ENCODE measurements around the gene DNAJC12. TPM values are rescaled to one million over a fixed set of nuclear protein-coding genes. Genes with fewer than 3 reads are reported as not detected.
"Not testable (repeated sequence)": the region's sequence is repeated elsewhere in the genome, so short reads cannot be mapped to it uniquely, and the experiment has no call there.

The DNAJC12 gene
- total RNA-seq, 2 experiments from 2014 or later, result 13.2 to 13.9 TPM

DNA sequence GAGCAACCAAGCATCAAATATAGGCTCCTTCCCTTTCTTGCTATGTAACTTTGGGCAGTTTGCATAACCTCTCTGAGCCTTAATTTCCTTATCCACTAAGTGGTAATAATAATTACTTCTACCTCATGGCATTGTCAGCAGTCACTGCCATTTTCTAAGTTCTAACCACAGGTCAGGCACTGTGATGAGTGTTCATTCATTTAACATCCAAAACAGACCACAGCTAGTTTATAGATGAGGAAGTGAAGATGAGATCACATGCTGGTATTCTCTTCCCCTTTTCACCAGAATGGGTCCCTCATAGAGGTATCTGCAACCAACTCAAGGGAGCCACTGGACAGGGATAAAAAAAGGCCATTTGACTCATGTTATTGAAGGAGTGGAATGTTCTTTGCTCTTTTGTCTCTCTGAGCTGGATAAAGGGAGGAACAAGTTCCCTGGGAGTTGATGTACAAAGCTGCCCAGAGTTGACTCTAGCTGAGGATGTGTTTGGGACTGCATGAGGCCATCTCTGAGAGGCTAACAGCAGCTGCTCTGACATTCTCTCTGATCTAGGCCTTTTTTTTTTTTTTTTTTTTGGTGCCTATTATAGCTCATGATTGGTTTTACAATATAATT is 65.0 kb downstream of the DNAJC12 start:
- H3K27ac Mint-ChIP-seq, result no peak overlapping the region
- no peaks in the 10 kb centered on the region for H3K36me3 Mint-ChIP-seq (ENCODE audit: low read depth)
- H3K9me3 Mint-ChIP-seq, result no peaks in the 10 kb centered on the region
- no peak overlapping the region for H3K4me3 Mint-ChIP-seq
- no peaks in the 10 kb centered on the region for H3K27me3 Mint-ChIP-seq (ENCODE audit: low read depth)
- CTCF ChIA-PET, result interaction anchor here (1.4 kb wide), 1 partner anchor 75 kb away, joined by 7 read pairs; no protein-coding TSS in a partner anchor
- DNase-seq, result no peak
- peaks cover 5% of the 10 kb centered on the region for H3K4me1 Mint-ChIP-seq (ENCODE audit: low read depth)
- intact Hi-C loops (cut with micrococcal nuclease), result no loop called here

DNA sequence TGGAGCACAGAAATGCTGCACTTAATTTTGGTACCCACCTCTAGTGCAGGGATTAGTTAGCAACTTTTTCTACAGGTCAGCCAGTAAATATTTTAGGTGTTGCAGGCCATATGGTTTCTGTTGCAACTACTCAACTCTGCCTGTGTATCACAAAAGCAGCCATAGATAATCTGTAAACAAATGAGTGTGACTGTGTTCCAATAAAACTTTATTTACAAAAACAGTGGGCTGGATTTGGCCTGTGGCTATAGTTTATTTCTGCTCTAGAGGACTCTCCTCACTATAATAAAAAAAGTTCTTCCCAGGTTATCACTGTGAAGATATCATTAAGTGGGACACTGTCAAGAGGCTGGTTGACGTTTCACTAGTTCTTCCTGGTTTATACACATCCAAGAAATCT is 65.8 kb downstream of the DNAJC12 start:
- intact Hi-C loops (cut with micrococcal nuclease), result no loop called here
- H3K27ac Mint-ChIP-seq, result no peak overlapping the region
- no peaks in the 10 kb centered on the region for H3K27me3 Mint-ChIP-seq (ENCODE audit: low read depth)
- no peaks in the 10 kb centered on the region for H3K36me3 Mint-ChIP-seq (ENCODE audit: low read depth)
- CTCF ChIA-PET, result interaction anchor here (1.4 to 6.6 kb wide), 3 partner anchors 7 to 105 kb away, joined by 5 to 48 read pairs (median 7); no protein-coding TSS in a partner anchor
- no peaks in the 10 kb centered on the region for H3K9me3 Mint-ChIP-seq
- peaks cover 5% of the 10 kb centered on the region for H3K4me1 Mint-ChIP-seq (ENCODE audit: low read depth)
- DNase-seq, result no peak
- no peak overlapping the region for H3K4me3 Mint-ChIP-seq

DNA sequence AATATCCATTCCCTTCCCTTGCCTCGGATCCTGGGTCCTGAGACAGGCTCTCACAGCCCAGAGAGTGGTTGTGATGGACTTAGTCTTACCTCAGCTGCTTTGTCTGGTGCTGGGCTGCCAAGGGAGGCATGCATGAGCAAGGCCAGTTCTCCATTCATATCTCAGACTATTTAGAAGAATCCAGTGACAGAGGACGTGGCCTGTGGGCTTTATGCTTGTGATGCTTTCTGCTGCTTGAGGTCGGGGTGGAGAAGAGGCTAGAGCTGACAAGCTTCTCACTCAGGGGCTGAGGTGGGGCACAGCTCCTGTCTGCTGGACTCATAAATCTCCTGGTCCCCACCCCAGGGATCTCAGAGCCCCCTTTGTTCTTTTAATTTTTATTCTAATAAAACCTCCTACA is 66.8 kb downstream of the DNAJC12 start:
- intact Hi-C loops (cut with micrococcal nuclease), result no loop called here
- Mint-ChIP-seq H3K27ac (no peak overlapping the region), H3K4me1 (ENCODE audit: low read depth) (peaks cover 5% of the 10 kb centered on the region), H3K9me3 (no peaks in the 10 kb centered on the region), H3K36me3 (ENCODE audit: low read depth) (no peaks in the 10 kb centered on the region), H3K27me3 (ENCODE audit: low read depth) (no peaks in the 10 kb centered on the region), H3K4me3 (no peak overlapping the region)
- CTCF ChIA-PET, result interaction anchor here (0.9 to 6.6 kb wide), 5 partner anchors 8 to 104 kb away, joined by 3 to 48 read pairs (median 7); no protein-coding TSS in a partner anchor
- no peak for DNase-seq

DNA sequence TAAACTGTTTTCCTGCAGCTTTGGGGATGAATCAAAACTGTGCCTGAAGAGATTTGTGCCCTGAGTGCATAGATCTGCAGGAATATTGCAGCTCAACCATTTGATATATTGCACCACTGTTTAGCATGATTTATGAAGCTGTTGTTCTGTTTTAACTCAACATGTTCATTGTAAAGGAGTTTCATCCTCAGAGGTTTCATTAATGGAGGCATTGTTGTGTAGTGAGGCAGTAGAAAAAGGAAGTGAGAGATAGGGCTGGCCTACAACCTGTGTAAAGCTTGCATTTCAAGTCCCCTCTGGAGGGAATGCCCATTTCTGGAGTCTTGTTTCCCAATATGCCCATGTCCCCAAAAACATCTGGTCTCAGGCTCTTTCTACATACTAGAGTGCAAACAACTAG is 67.5 kb downstream of the DNAJC12 start:
- no peak overlapping the region for H3K4me3 Mint-ChIP-seq
- H3K4me1 Mint-ChIP-seq (ENCODE audit: low read depth), result peaks cover 5% of the 10 kb centered on the region
- no peak for DNase-seq
- CTCF ChIA-PET, result interaction anchor here (1.1 to 6.6 kb wide), 4 partner anchors 9 to 104 kb away, joined by 5 to 48 read pairs (median 9); no protein-coding TSS in a partner anchor
- intact Hi-C loops (cut with micrococcal nuclease), result no loop called here
- H3K27ac Mint-ChIP-seq, result no peak overlapping the region
- no peaks in the 10 kb centered on the region for H3K9me3 Mint-ChIP-seq
- H3K27me3 Mint-ChIP-seq (ENCODE audit: low read depth), result no peaks in the 10 kb centered on the region
- no peaks in the 10 kb centered on the region for H3K36me3 Mint-ChIP-seq (ENCODE audit: low read depth)

DNA sequence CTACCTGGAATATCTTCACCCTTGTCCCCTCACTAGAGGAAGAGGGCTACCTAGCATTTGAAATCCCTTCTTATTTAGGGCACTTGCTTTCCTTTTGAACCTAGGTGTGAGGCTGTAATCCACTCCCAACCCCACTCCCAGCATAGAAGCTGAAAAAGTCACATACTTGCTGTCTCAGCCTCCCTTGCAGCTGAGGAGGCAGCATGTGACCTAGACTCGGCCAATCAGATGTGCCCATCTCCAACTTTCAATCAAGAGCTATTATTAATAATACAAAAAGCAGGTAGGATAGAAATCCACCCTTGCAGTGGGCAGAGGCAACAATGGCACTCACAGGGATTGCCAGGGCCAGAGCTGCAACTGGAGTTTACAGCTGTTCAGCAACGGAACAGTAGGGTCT is 70.7 kb downstream of the DNAJC12 start:
- no peak overlapping the region for H3K4me3 Mint-ChIP-seq
- no peak overlapping the region for H3K27ac Mint-ChIP-seq
- H3K9me3 Mint-ChIP-seq, result no peaks in the 10 kb centered on the region
- CTCF ChIA-PET, result interaction anchor here (3.1 to 6.6 kb wide), 2 partner anchors 12 to 69 kb away, joined by 13 to 48 read pairs; no protein-coding TSS in a partner anchor
- H3K27me3 Mint-ChIP-seq (ENCODE audit: low read depth), result peaks cover 5% of the 10 kb centered on the region
- H3K36me3 Mint-ChIP-seq (ENCODE audit: low read depth), result peaks cover 5% of the 10 kb centered on the region
- no peak for DNase-seq
- intact Hi-C loops (cut with micrococcal nuclease), result loop anchor here (10.0 kb wide), 1 partner anchor 838 kb away; no protein-coding TSS in a partner anchor
- H3K4me1 Mint-ChIP-seq (ENCODE audit: low read depth), result peaks cover 4% of the 10 kb centered on the region

DNA sequence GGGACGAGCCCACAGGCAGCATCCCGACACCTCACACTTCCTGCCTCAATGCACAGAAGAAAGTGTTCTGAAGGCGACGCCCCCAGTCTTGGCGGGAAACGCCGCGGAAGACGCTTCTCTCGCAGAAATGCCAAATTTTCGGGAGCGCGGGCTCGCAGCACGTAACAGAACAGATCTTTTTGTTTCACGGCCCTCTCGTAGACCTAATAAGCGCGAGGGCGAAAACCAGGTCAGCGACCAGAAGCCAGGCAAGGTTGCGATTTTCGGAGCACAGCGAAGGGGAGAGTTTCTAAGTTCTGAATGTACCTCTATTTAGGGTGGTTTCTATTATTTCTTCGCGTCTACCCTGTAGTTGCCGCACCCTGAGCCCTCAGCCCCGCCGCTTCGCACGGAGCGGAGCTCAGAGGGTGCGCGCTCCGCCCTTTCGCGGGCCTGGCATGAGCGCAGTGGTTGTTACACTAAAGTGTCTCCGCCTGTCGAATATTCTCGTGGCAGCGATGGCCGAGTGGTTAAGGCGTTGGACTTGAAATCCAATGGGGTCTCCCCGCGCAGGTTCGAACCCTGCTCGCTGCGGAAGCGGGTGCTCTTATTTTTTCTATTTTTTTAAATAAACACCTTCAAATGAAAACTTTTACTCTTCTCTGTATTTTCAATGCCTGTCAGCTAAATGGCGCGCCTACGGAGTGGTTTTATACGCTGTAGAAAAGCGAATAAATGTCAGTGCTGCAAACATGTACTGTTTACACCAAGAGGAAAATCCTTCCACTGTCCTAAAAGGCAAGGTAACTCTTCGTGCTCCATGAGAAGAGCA is 73.8 kb downstream of the DNAJC12 start:
- Mint-ChIP-seq H3K9me3 (no peaks in the 10 kb centered on the region), H3K27me3 (ENCODE audit: low read depth) (peaks cover 5% of the 10 kb centered on the region), H3K36me3 (ENCODE audit: low read depth) (peaks cover 5% of the 10 kb centered on the region), H3K27ac (peak overlapping the region; percentile 99), H3K4me3 (peak overlapping the region; percentile 93), H3K4me1 (ENCODE audit: low read depth) (peaks cover 4% of the 10 kb centered on the region)
- intact Hi-C loops (cut with micrococcal nuclease), result loop anchor here (1.0 to 10.0 kb wide), 9 partner anchors 17 to 841 kb away; partner anchors contain the start of genes CTNNA3 and HERC4
- CTCF ChIA-PET, result interaction anchor here (0.6 to 2.5 kb wide), 2 partner anchors 15 to 101 kb away, joined by 3 to 15 read pairs; no protein-coding TSS in a partner anchor
- peak; percentile 97 for DNase-seq

DNA sequence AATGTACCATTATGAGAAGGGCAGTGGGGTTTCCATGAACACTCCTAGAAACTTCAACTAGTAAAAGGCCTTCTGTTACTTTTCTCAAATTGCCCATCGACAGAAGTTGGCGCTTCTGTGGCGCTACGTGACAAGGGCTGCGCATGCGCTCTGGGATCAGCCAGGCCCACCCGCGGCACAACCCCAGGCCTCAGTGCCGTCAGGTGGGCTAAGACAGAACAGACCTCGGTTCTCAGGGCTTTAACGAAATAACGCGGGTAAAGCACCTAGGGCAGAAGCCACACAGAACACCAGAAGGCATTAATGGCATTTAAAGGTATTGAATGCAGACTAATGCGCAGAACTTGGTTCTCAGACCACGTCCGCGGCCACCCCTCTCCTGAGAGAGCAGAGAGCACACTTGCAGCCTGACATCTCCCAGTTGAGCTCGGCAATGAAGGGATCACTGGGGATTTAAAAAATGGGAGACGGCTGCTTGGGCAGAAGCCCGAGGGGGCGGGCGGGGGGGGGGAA is 74.4 kb downstream of the DNAJC12 start:
- CTCF ChIA-PET, result interaction anchor here (0.6 to 2.5 kb wide), 2 partner anchors 16 to 101 kb away, joined by 3 to 15 read pairs; no protein-coding TSS in a partner anchor
- Mint-ChIP-seq H3K4me1 (ENCODE audit: low read depth) (peaks cover 4% of the 10 kb centered on the region), H3K27ac (peak overlapping the region; percentile 99), H3K36me3 (ENCODE audit: low read depth) (peaks cover 5% of the 10 kb centered on the region), H3K9me3 (no peaks in the 10 kb centered on the region), H3K27me3 (ENCODE audit: low read depth) (peaks cover 5% of the 10 kb centered on the region), H3K4me3 (peak overlapping the region; percentile 93)
- intact Hi-C loops (cut with micrococcal nuclease), result loop anchor here (1.0 to 10.0 kb wide), 9 partner anchors 17 to 841 kb away; partner anchors contain the start of genes CTNNA3 and HERC4
- DNase-seq, result peak; percentile 80

DNA sequence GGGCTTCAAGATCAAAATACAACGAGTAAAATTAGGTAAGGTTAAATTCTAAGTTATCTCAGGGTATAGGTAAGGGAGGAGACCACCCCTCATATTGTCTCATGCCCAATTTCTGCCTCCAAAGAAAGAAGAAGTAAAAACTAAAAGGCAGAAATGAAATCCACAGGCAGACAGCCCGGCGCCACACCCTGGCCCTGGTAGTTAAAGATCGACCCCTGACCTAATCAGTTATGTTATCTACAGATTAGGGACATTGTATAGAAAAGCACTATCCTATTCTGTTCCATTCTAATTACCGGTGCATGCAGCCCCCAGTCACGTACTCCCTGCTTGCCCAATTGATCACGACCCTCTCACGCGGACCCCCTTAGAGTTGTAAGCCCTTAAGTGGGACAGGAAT is 75.4 kb downstream of the DNAJC12 start:
- intact Hi-C loops (cut with micrococcal nuclease), result loop anchor here (5.0 to 10.0 kb wide), 2 partner anchors 65 to 842 kb away; partner anchors contain the start of gene CTNNA3
- H3K4me1 Mint-ChIP-seq (ENCODE audit: low read depth); H3K36me3 Mint-ChIP-seq (ENCODE audit: low read depth); H3K9me3 Mint-ChIP-seq; H3K4me3 Mint-ChIP-seq; DNase-seq; H3K27me3 Mint-ChIP-seq (ENCODE audit: low read depth); H3K27ac Mint-ChIP-seq: not testable (repeated sequence)
- CTCF ChIA-PET, result interaction anchor here (2.5 kb wide), 1 partner anchor 17 kb away, joined by 15 read pairs; no protein-coding TSS in a partner anchor

DNA sequence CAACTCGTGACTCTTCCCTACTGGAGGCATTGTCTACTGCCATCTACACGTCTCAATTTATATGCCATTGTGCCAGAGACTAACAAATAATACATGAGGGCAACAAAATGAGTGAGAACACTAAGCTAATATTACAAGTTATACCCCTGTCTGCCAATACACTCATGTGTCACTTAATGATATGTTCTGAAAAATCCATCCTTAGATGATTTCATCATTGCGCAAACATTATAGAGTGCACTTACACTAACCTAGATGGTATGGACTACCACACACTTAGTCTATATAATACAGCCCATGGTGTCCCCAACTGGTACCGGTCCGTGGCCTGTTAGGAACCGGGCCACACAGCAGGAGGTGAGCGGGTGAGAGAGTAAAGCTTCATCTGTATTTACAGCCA is 77.7 kb downstream of the DNAJC12 start:
- DNase-seq, result no peak
- H3K36me3 Mint-ChIP-seq (ENCODE audit: low read depth), result peaks cover 5% of the 10 kb centered on the region
- H3K4me3 Mint-ChIP-seq, result no peak overlapping the region
- no peak overlapping the region for H3K27ac Mint-ChIP-seq
- peaks cover 5% of the 10 kb centered on the region for H3K27me3 Mint-ChIP-seq (ENCODE audit: low read depth)
- CTCF ChIA-PET, result no interaction called here
- peaks cover 4% of the 10 kb centered on the region for H3K4me1 Mint-ChIP-seq (ENCODE audit: low read depth)
- intact Hi-C loops (cut with micrococcal nuclease), result loop anchor here (5.0 to 10.0 kb wide), 2 partner anchors 63 to 845 kb away; partner anchors contain the start of gene CTNNA3
- no peaks in the 10 kb centered on the region for H3K9me3 Mint-ChIP-seq

Other genes with a start within 250 kb of the DNAJC12 start
- not detected for gene CTNNA3, start 142.0 kb downstream of the DNAJC12 start, total RNA-seq
- 10 to 100 TPM; 18.7 to 18.8 TPM for gene SIRT1, start 46.5 kb upstream of the DNAJC12 start, total RNA-seq
- 10 to 100 TPM; 42.2 to 45.0 TPM for gene HERC4, start 237.1 kb upstream of the DNAJC12 start, total RNA-seq